HL-60 (cell line): ENCODE data around the gene PDZD8.

Experiments
- DNase-seq, 2 experiments: peaks; one replicate each; pipeline ENCODE4 v3.0.0-alpha.2; 2010 to 2020; ENCODE audit warnings: low read depth in 1 of 2, low spot score in 1 of 2
- H3K27ac ChIP-seq: fragments of 250-450 bp; sonication (Bioruptor Pico); replicated peaks from 2 replicates; pipeline ENCODE4 v1.5.1; 2020; ENCODE audit warnings: mild to moderate bottlenecking, moderate library complexity
- H3K27me3 ChIP-seq: fragments of 250-450 bp; sonication (Bioruptor Pico); 2 replicates; pipeline ENCODE4 v1.5.1; 2021; ENCODE audit warnings: mild to moderate bottlenecking, moderate library complexity; ENCODE audit not compliant: insufficient read depth, poor library complexity, severe bottlenecking
- H3K4me3 ChIP-seq: replicated peaks from 2 replicates; pipeline ENCODE4 v1.5.1; 2011; ENCODE audit warnings: mild to moderate bottlenecking, control low read depth, low read length; ENCODE audit not compliant: insufficient read depth
- CTCF ChIP-seq: IDR thresholded peaks from one replicate; pipeline ENCODE4 v1.5.1; 2011; ENCODE audit warnings: low read length, control low read depth, inconsistent platforms; ENCODE audit not compliant: insufficient read depth
- GABPA ChIP-seq: IDR thresholded peaks from 2 replicates; pipeline ENCODE4 v1.6.1; 2012; ENCODE audit warnings: low read depth
- POLR2AphosphoS5 ChIP-seq: IDR thresholded peaks from 2 replicates; pipeline ENCODE4 v1.6.1; 2012; ENCODE audit warnings: low read depth
- REST ChIP-seq: IDR thresholded peaks from 2 replicates; pipeline ENCODE4 v1.6.1; 2012; ENCODE audit warnings: low read depth; ENCODE audit not compliant: insufficient replicate concordance
- SPI1 ChIP-seq: IDR thresholded peaks from 2 replicates; pipeline ENCODE4 v1.6.1; 2012; ENCODE audit warnings: low read depth, mild to moderate bottlenecking, borderline replicate concordance

The PDZD8 gene

GRCh38 chr10:117382861-117383260, 7.6 kb upstream of the PDZD8 start:
- no peaks in the 10 kb centered on the region for H3K27me3 ChIP-seq
- DNase-seq, result no peak
- H3K27ac ChIP-seq, result no peak overlapping the region
- no peak overlapping the region for H3K4me3 ChIP-seq
- TF ChIP-seq CTCF (no peak), GABPA (no peak), POLR2AphosphoS5 (no peak), REST (no peak), SPI1 (no peak)

- no peak for TF ChIP-seq REST
- peak; percentile 50 for TF ChIP-seq POLR2AphosphoS5
- peak in 1 of 2 experiments; percentile 58 for DNase-seq
- Histone ChIP-seq H3K4me3 (peak overlapping the region; percentile 94), H3K27me3 (no peaks in the 10 kb centered on the region), H3K27ac (peak overlapping the region; percentile 85)
These were observed 507 bp downstream of the PDZD8 start for GRCh38 chr10:117374506-117375359.

GRCh38 chr10:117373823-117374505, 1.3 kb downstream of the PDZD8 start:
- H3K27ac ChIP-seq, result peak overlapping the region; percentile 85
- peak in 1 of 2 experiments; percentile 74 for DNase-seq

More at GRCh38 chr10:117373823-117374505, 1.3 kb downstream of the PDZD8 start:
- Histone ChIP-seq H3K27me3 (no peaks in the 10 kb centered on the region), H3K4me3 (peak overlapping the region; percentile 94)
- peak; percentile 69 for TF ChIP-seq REST
- peak; percentile 16; the same call in 1 of the 2 replicates for TF ChIP-seq POLR2AphosphoS5
- TF ChIP-seq CTCF, result no peak
